HG03378 (cell line): ENCODE results near the gene SHANK2.

Source experiments
- ATAC-seq: cut with Tn5 transposase; IDR thresholded peaks from one replicate; pipeline ENCODE4 v1.9.1; 2021; ENCODE audit warnings: mild to moderate bottlenecking, moderate library complexity; ENCODE audit not compliant: unreplicated experiment

Gene SHANK2

DNA sequence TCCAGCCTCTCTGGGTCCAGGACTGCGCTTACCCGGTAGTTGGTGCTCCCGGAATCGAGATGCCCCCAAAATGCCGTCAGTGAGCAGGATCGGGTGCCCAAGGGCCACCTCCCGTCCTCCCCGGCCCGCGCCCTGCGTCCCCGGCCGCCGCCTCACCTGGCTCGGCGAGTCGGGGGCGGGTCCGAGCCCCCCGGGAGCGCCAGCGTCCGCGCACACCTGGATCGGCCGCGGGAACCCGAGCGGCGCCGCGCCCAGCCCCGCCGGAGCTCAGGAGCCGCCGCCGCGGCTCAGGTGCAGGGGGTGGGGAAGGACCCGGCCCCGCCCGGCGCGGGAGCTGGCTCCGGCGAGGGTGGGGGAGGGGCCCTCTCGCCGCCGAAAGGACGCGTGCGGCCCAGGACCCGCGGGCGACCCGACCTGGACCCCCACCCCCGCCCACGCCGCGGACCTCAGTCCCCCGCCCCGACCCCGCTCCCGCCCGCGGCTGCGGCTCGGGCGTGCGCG lies at the start of gene SHANK2:
SHANK2 (minus strand) TSS at position 309 of the 501 bp plus-strand sequence. CDS start 105,251 bp downstream, outside the sequence.
- no peak for ATAC-seq

DNA sequence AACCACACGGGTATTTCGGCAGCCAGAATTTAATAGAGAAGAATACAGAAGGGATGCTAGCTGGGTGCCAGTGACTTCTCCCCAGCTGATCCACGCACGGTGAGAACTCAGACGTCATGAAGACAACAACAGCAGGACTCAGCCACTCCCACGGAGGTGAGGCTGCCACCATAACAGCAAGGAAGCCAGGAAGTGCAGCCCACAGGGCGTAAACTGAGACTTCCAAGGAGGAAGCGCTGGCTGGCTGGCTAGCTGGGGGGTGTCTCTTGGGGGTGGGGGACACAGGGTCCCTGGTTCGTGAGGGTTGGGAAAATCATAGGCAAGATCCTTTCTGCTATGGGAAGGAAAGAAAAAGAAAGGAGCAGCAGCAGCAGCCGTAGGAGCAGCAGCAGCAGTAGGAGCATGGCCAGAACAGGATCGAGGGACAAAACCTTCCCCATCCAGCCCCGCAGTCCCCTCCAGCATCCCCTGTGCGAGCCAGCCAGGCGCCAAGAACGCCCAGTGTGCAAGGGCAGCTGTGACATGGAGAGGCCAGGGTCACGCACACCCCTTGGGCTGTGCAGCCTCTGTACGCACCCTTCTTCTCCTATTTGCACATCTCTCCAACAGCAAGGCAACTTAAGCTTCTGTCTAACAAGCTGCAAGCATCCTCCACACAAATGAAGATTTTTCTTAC lies 49.6 kb upstream of the SHANK2 start:
- no peak for ATAC-seq

DNA sequence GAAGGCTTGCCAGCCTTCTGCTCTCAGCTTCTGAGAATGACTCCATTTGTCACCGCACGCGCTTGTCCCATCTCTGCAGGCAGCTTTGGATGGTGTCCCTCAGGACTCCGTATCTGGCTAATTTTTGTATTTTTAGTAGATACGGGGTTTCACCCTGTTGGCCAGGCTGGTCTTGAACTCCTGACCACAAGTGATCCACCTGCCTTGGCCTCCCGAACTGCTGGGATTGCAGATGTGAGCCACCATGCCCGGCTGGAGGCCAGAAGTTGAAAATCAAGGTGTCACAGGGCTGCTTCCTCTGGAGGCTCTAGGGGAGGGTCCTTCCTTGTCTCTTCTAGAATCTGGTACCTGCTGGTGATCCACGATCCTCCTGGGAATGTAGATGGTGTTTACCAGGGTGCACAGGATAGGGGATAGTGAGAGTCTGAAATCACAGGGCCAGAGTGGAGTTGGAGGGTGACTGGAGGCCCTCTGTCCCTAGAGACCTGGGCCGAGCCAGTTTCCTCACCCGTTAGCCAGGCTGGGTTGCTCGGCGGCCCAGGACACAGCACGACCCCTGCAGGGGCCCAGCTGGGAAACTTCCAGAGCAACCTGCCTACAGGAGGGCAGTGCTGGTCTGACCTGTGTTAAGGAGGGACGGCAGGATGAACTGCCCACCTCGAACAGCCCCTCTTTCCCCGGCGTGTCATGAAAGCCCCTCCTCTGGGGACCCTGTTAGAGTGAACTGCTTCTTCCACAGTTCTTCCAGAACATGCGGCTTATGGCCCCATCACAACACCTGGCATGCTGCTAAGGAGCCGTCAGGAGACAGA lies 48.9 kb upstream of the SHANK2 start:
- no peak for ATAC-seq

GRCh38 chr11:71300187-71300586 lies 47.8 kb upstream of the SHANK2 start:
- ATAC-seq: no peak

- no peak for ATAC-seq
Measured at GRCh38 chr11:71298761-71299181, 46.4 kb upstream of the SHANK2 start.

DNA sequence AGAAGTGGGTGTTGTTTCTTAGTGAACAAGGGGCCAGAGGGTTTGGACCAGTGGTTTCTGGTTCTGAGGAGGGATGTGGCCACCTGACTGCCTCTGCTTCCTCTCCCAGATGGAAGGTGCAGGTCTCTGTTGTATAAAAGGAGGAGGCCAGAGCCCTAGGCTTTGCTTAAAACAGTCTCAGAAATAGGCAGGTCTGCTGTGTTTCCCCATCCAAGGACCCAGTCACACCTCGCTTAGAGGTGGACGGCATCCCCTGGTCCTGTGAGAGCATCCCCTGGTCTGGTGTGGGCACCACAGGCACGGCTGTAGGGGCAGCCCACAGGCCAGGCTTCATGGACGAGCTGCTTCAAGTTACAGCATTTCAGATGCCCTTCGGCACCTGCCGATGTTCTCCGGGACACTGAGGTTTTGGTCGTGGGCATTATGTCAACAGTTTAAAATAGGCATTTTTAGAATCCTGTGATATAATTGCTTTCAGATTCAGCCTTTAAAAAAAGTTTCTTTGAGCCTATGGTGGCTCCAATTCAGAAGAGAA lies 45.7 kb upstream of the SHANK2 start:
- no peak for ATAC-seq

DNA sequence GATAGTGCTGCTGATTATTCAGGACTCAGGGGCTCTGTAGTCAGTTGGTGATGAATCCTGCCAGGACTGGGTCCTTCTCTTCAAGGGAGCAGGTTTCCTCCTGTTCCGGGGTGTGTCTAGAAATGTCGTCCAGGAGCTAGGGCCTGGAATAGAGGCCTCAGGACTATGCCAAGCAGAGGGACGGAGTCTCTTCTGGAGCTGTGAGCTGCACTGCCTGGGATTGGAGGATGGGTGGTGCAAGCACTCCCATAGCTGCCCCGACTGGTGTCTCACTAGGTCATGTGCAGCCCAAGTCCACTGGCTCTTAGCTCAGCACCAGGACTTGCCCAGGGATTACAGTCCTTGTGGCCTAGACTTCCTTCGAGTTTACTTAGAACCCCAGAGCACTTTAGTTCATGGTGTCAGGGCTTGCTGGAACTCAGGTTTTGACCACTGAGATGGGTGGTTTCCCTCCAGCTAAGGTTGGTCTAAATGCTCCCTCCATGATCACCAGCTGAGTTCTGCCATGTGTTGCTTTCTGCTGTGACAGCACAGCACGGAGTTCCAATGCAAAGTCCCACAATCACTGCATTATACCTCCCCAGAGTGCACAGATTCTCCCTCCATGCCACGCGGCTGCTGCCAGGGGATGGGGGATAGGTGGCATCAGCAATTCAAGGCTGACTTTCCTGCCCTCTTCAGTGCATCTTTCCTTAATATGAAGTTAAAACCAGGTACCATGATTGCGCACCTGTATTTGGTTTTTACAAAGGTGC lies 42.6 kb upstream of the SHANK2 start:
- no peak for ATAC-seq

- no peak for ATAC-seq
Measured at GRCh38 chr11:71293961-71294782, 41.8 kb upstream of the SHANK2 start.

DNA sequence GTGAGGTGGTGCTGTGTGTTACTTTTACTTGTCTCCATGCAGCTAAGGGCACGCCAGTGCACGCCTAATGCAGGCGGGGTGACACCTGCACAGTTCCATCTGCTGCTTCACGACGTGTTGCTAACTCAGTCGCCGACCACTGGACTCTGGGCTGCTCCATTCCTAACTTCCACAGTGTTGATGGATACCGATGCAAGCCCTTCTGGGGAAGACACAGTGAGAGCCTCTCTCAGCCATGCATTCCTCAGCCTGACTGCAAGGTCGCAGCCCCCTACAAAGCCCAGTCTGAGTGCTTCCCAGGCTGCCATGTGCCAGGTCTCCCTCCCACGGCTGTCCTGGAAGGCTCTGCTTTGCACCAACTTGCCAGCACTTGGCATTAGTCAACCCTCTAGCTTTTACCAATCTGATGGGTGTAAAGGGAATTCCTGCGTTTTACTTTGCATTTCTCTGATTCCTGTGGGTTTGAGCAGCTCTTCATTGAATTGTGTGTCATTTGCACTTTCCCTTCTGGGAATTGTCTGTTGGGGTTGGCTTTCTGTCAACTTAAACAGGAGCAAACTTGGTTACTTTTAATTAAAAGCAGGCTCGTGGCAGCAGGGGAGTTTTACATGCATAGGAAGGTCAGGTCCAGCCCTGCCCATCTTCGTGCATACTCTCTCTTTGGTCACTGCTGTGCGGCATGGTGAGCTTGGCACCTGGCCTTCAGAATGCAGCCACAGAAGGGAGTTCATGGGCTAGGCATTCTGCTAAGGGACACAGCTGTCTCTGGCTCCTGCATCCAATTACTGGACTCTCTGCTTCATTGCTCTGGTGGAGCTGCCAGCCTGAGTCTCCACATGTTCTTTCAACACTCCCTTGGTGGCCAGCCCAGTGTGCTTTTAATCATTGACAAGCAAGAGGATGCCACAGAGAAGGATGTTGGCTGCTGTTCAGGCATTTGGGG lies 34.6 kb upstream of the SHANK2 start:
- no peak for ATAC-seq

- no peak for ATAC-seq
Measured at GRCh38 chr11:71285111-71285510, 32.7 kb upstream of the SHANK2 start.

DNA sequence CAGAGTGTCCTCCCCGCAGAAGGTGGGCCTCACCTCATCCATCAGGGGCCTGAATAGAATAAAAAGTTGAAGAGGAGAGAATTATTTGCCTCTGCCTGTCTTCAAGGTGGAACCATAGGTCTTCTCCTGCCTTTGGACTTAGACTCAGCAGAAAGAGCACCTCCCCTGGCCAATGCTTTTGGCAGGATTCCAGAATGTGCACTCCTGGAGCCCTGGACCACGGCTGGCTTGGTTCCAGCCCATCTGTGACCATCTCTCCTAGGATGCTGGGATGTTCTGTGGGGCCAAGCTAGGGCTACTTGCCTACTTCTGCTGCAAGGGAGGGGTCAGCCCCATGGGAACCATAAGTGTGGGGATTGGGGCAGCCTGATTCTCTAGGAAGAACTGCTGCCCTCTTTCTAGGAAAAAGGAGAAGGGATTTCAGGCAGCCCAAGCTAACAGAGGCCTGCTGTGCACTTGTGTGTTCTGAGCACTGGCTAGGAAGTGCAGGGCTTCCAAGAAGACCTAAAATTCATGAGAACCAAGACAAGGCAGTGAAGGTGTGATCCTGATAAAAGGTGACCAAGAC lies 32.2 kb upstream of the SHANK2 start:
- no peak for ATAC-seq

- no peak for ATAC-seq
Measured at GRCh38 chr11:71283971-71284441, 31.6 kb upstream of the SHANK2 start.

- no peak for ATAC-seq
Measured at GRCh38 chr11:71282581-71283351, 30.4 kb upstream of the SHANK2 start.

DNA sequence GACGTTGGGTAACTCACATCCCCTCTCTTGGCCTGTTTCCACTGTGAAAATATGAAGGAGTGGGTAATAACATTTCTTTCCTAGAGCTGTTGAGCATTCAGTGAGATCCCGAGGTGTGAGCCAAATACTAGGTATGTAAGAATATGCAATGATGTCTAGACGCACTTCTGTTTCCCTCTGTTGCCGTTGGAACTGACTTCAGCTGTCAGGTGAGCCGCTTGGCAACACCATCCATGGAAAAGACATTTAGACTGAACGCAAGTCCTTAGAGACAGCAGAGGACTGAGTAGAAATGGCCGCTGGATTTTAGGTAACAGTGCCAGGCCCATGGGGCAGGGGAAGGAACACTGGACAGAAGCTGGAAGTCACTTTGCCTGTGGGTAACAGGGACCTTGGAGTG lies 29.5 kb upstream of the SHANK2 start:
- no peak for ATAC-seq

DNA sequence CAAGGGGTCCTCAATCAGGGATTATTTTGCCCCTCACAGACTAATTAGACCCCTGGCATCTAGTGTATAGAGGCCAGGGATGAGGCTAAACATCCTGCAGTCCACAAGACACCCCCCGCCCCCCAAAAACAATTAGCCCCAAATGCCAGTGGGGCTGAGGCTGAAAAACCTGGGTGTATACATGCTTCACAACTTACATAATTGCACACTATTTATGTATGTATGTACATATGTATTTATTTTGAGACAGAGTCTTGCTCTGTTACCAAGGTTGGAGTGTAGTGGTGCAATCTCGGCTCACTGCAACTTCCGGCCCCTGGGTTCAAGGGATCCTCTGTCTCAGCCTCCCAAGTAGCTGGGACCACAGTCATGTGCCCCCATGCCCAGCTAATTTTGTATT lies 28.8 kb upstream of the SHANK2 start:
- no peak for ATAC-seq

DNA sequence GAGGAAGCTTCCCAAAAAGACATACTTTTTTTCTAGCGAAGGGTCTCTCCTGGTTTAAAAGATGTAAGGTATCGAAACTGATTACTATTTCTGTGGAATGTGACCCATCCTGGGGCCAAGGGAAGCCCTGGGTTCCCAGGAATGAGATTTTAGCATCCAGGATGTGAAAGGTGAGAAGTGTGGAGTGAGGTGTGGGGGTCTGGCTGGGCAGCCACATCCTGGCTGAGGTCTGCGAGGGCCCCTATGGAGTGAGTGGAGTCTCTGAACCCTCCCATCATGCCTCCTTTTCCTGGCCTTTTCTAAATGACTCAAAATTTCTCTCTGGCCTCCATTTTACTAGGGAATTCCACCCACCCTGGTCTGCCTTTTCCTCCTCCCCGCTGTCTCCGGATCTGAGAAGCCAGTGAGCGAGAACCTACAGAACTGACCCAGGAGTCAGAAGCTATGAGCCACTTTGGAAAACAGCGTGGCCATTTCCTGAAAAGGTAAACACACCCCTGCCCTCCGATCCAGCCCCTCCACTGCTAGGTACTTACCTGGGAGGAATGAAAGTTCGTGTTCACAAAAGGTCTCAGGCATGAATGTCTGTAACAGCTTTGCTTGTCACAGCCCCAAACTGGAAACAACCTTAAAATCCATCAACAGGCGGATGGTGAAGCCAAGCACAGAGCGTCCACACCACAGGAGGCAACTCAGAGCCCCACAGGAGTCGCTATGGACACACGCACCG lies 27.7 kb upstream of the SHANK2 start:
- no peak for ATAC-seq

GRCh38 chr11:71272161-71272560 lies 19.8 kb upstream of the SHANK2 start:
- ATAC-seq: no peak
